GM12878 (cell line): Measurements from ENCODE around the gene TBC1D5. TPM values are rescaled to one million over a fixed set of nuclear protein-coding genes. Genes with fewer than 3 reads are reported as not detected.

Experiments
- ATAC-seq: fragments of 200-7000 bp; cut with Tn5 transposase; 3 replicates; pipeline ENCODE4 v1.9.1; 2020; ENCODE audit warnings: mild to moderate bottlenecking, moderate library complexity
- BruUV-seq: library from RNA; stranded (reverse); fragments of 400-500 nt; replicated peaks from 2 replicates; lab custom pipeline; 2021; lab: Mats Ljungman, UMichigan
- CTCF ChIA-PET: fragments of 300-600 bp; sonication (Branson Sonifier 250); formaldehyde crosslinking; extraction: SDS; loops from one replicate; lab custom pipeline; 2021; ENCODE audit warnings: inconsistent platforms; lab: Yijun Ruan, JAX
- POLR2A ChIA-PET: fragments of 350-600 bp; formaldehyde crosslinking; extraction: SDS; loops from one replicate; lab custom pipeline; 2021; ENCODE audit warnings: inconsistent platforms; lab: Charles Lee
- RAD21 ChIA-PET: fragments of 300-600 bp; sonication (Branson Sonifier 250); formaldehyde crosslinking; loops from one replicate; lab custom pipeline; 2023; ENCODE audit warnings: antibody characterized with exemption; ENCODE audit not compliant: unreplicated experiment; lab: Charles Lee
- SMC1A ChIA-PET: fragments of 300-600 bp; sonication (Branson Sonifier 250); formaldehyde crosslinking; loops from one replicate; lab custom pipeline; 2023; ENCODE audit not compliant: unreplicated experiment, uncharacterized antibody; lab: Charles Lee
- DNase-seq: peaks from one replicate; pipeline ENCODE4 v3.0.0-alpha.2; 2011; ENCODE audit warnings: low read depth, low spot score
- FAIRE-seq: peaks from 3 replicates; lab custom pipeline; 2011; peaks lifted over from hg19 to GRCh38; lab: Jason Lieb, UNC
- H2AFZ ChIP-seq: 2 replicates; pipeline ENCODE4 v1.6.0; 2011; ENCODE audit warnings: low read depth, low read length, control low read depth; ENCODE audit not compliant: control insufficient read depth
- H3K27ac ChIP-seq: 2 replicates; pipeline ENCODE4 v1.5.1; 2011; ENCODE audit warnings: control low read depth; ENCODE audit not compliant: control insufficient read depth, insufficient read depth
- H3K27me3 ChIP-seq, 2 experiments: replicated peaks in 1 of 2; 2 replicates each; pipeline versions ENCODE4 v1.6.0 to v1.6.1; 2011; ENCODE audit warnings: low read length in 1 of 2; ENCODE audit not compliant: control insufficient read depth in 2 of 2, insufficient read depth in 2 of 2
- H3K36me3 ChIP-seq, 2 experiments: 2 replicates each; pipeline ENCODE4 v1.5.1; 2011; ENCODE audit warnings: low read length in 1 of 2; ENCODE audit not compliant: control insufficient read depth in 2 of 2, insufficient read depth in 2 of 2
- H3K4me1 ChIP-seq: 2 replicates; pipeline ENCODE4 v1.6.1; 2011; ENCODE audit warnings: mild to moderate bottlenecking, low read length, moderate library complexity, mixed read lengths; ENCODE audit not compliant: control insufficient read depth, insufficient read depth
- H3K4me2 ChIP-seq: 2 replicates; pipeline ENCODE4 v1.6.0; 2011; ENCODE audit warnings: control low read depth; ENCODE audit not compliant: control insufficient read depth, insufficient read depth
- H3K4me3 ChIP-seq: fragments of 200-600 bp; sonication (generic); 2 replicates; pipeline ENCODE4 v1.5.1; 2016
- H3K79me2 ChIP-seq: 2 replicates; pipeline ENCODE4 v1.6.0; 2011; ENCODE audit warnings: low read length; ENCODE audit not compliant: control insufficient read depth, insufficient read depth
- H3K9ac ChIP-seq: 2 replicates; pipeline ENCODE4 v1.8.0; 2011; ENCODE audit warnings: low read length, control low read depth, mixed read lengths; ENCODE audit not compliant: control insufficient read depth, insufficient read depth
- H3K9me3 ChIP-seq: replicated peaks from 3 replicates; pipeline ENCODE4 v1.5.1; 2011; ENCODE audit warnings: mild to moderate bottlenecking, low read length; ENCODE audit not compliant: control insufficient read depth, insufficient read depth
- H4K20me1 ChIP-seq: 2 replicates; pipeline ENCODE4 v1.6.0; 2011; ENCODE audit not compliant: control insufficient read depth, insufficient read depth
- CBX5 ChIP-seq: sonication (generic); IDR thresholded peaks from 2 replicates; pipeline ENCODE4 v1.6.1; 2016; ENCODE audit warnings: low read depth, moderate library complexity, mild to moderate bottlenecking, inconsistent platforms
- JUND ChIP-seq: IDR thresholded peaks from 2 replicates; pipeline ENCODE4 v1.6.1; 2012; ENCODE audit warnings: low read depth, mild to moderate bottlenecking, low read length, improper control_type of control experiment, moderate library complexity
- KDM1A ChIP-seq: fragments of 200-600 bp; sonication (generic); IDR thresholded peaks from 2 replicates; pipeline ENCODE4 v1.6.1; 2016; ENCODE audit warnings: borderline replicate concordance
- MXI1 ChIP-seq: fragments of 150-350 bp; IDR thresholded peaks from 2 replicates; pipeline ENCODE4 v1.6.1; 2011; ENCODE audit warnings: low read depth, mild to moderate bottlenecking, inconsistent platforms, low read length, improper control_type of control experiment
- RAD21 ChIP-seq: IDR thresholded peaks from 2 replicates; pipeline ENCODE4 v1.6.1; 2011; ENCODE audit warnings: mild to moderate bottlenecking, low read depth, low read length, moderate library complexity; ENCODE audit not compliant: insufficient read depth
- RAD51 ChIP-seq: fragments of 450-650 bp; IDR thresholded peaks from 2 replicates; pipeline ENCODE4 v1.6.1; 2016; ENCODE audit warnings: moderate library complexity, mild to moderate bottlenecking, inconsistent platforms
- RFX5 ChIP-seq: IDR thresholded peaks from 2 replicates; pipeline ENCODE4 v1.6.1; 2011; ENCODE audit warnings: low read depth, low read length, improper control_type of control experiment
- SREBF2 ChIP-seq: IDR thresholded peaks from 2 replicates; pipeline ENCODE4 v1.6.1; 2012; ENCODE audit warnings: mild to moderate bottlenecking, low read length
- TCF7 ChIP-seq: IDR thresholded peaks from 2 replicates; pipeline ENCODE4 v1.6.1; 2014; ENCODE audit warnings: antibody characterized with exemption, borderline replicate concordance
- in situ Hi-C: fragments of 300-500 bp; cut with MboI; formaldehyde crosslinking; loops from 9 replicates; pipeline ENCODE4 v1.14.3; 2018; ENCODE audit warnings: mixed read lengths
- intact Hi-C: fragments of 100-400 bp; cut with micrococcal nuclease; formaldehyde crosslinking; loops from one replicate; pipeline ENCODE4 v1.14.2; 2022; ENCODE audit not compliant: unreplicated experiment
- polyA plus RNA-seq, 11 experiments: library from polyadenylated mRNA; depleted of rRNA in 4 of 11; unstranded in 6 of 11; stranded (reverse) in 5 of 11; fragments of >200 nt; fragmentation: Nextera tagmentation in 4 of 11; fragmentation: Illumina TruSeq in 1 of 11; extraction: Ambion mirVana in 4 of 11; extraction: Trizol in 1 of 11; gene quantifications; 1 replicate in 1 of 11; 2 replicates in 10 of 11; pipeline versions ENCODE4 v1.2.1 to v1.2.3, GENCODE V29; 2011 to 2016; ENCODE audit warnings: inconsistent platforms in 2 of 11, missing spikeins in 2 of 11, low read depth in 1 of 11
- total RNA-seq, 4 experiments: library from RNA; depleted of rRNA in 3 of 4; stranded (reverse); fragments of >200 nt in 3 of 4; fragmentation: Illumina TruSeq in 1 of 4; extraction: Trizol in 1 of 4; gene quantifications; 2 replicates each; pipeline versions ENCODE4 v1.2.1 to v1.2.3, GENCODE V29; 2013 to 2021
- TF ChIP-seq, protein P1 (sequence below), 3 experiments: IDR thresholded peaks in 2 of 3; conservative IDR thresholded peaks in 1 of 3; 2 replicates each; pipeline ENCODE4 v1.5.1; 2011; ENCODE audit warnings: low read depth in 3 of 3, low read length in 3 of 3, mild to moderate bottlenecking in 3 of 3, control low read depth in 2 of 3, moderate library complexity in 2 of 3, inconsistent platforms in 1 of 3, mixed read lengths in 1 of 3; ENCODE audit not compliant: control insufficient read depth in 2 of 3, insufficient read depth in 1 of 3; ENCODE audit errors: extremely low read depth in 1 of 3
- TF ChIP-seq, protein P2 (sequence below): fragments of 450-650 bp; formaldehyde crosslinking; IDR thresholded peaks from 2 replicates; pipeline ENCODE4 v1.5.0; 2022; ENCODE audit warnings: mild to moderate bottlenecking, missing genetic modification characterization
- TF ChIP-seq, protein P3 (sequence below): IDR thresholded peaks from 2 replicates; pipeline ENCODE4 v1.6.1; 2011; ENCODE audit warnings: low read depth, mild to moderate bottlenecking, low read length, moderate library complexity, borderline replicate concordance; ENCODE audit errors: extremely low read depth
- TF ChIP-seq, protein P4 (sequence below): fragments of 450-650 bp; IDR thresholded peaks from 2 replicates; pipeline ENCODE4 v1.6.1; 2017; ENCODE audit warnings: mild to moderate bottlenecking, moderate library complexity

Gene TBC1D5
- total and polyA plus RNA-seq, 10 of the 15 experiments (the other 5 are each of a cell fraction or from before 2014, with no cell fraction given): 5.5 to 61.0 (median 43.8) TPM

DNA sequence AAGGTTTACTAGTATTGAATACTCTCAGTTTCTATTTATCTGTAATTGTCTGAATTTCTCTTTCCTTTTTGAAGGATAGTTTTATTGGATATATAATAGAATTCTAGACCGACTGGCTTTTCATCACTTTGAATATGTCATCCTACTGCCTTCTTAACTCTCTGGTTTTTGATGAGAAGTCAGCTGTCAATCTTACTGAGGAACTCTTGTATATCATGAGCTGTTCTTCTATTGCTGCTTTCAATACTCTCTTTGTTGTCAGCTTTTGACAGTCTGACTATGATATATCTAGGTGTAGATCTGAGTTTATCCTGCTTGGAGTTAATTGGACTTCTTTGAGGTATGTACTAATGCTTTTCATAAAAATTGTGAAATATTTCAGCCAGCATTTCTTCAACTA, 523.8 kb downstream of the TBC1D5 start (continued):
- TF ChIP-seq, protein P1, sequence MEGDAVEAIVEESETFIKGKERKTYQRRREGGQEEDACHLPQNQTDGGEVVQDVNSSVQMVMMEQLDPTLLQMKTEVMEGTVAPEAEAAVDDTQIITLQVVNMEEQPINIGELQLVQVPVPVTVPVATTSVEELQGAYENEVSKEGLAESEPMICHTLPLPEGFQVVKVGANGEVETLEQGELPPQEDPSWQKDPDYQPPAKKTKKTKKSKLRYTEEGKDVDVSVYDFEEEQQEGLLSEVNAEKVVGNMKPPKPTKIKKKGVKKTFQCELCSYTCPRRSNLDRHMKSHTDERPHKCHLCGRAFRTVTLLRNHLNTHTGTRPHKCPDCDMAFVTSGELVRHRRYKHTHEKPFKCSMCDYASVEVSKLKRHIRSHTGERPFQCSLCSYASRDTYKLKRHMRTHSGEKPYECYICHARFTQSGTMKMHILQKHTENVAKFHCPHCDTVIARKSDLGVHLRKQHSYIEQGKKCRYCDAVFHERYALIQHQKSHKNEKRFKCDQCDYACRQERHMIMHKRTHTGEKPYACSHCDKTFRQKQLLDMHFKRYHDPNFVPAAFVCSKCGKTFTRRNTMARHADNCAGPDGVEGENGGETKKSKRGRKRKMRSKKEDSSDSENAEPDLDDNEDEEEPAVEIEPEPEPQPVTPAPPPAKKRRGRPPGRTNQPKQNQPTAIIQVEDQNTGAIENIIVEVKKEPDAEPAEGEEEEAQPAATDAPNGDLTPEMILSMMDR (IDR thresholded peaks at IDR 0.05 in 2 of 3, conservative IDR thresholded peaks at IDR 0.05 in 1 of 3; ENCODE audit: control insufficient read depth in 2 of 3, extremely low read depth in 1 of 3, insufficient read depth in 1 of 3, low read depth in 3 of 3, low read length in 3 of 3): no peak
- TF ChIP-seq RAD21: no peak

DNA sequence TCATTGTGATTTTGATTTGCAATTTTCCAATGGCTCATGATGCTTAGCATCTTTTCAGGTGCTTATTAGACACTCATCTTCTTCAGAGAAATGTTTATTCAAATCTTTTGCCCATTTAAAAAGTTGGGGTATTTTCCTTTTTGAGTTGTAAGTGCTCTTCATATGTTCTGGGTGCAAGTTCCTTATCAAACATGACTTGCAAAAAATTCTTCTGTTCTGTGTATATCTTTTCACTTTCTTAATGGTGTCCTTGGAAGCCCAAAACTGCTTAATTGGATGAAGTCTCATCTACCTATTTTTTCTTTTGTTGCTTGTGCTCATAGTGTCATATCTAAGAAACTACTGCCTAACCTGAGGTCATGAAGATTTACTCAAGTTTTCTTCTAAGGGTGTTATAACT, 524.8 kb downstream of the TBC1D5 start:
- Histone ChIP-seq H3K4me2 (no peak overlapping the region), H3K4me1 (no peaks in the 10 kb centered on the region), H3K79me2 (no peaks in the 10 kb centered on the region), H2AFZ (no peak overlapping the region), H3K4me3 (no peak overlapping the region), H3K36me3 (no peaks in the 10 kb centered on the region; a peak in 1 of 4 replicates), H4K20me1 (no peaks in the 10 kb centered on the region), H3K9me3 (no peaks in the 10 kb centered on the region; the same call in 2 of the 3 replicates), H3K27ac (no peak overlapping the region), H3K9ac (no peak overlapping the region), H3K27me3 (no peaks in the 10 kb centered on the region)
- ChIA-PET CTCF (interaction anchor here (0.6 to 1.9 kb wide), 3 partner anchors 8 to 15 kb away, joined by 3 to 5 read pairs (median 4); no protein-coding TSS in a partner anchor), RAD21 (no interaction called here), POLR2A (interaction anchor here (0.7 kb wide), 1 partner anchor 66 kb away, joined by 3 read pairs; no protein-coding TSS in a partner anchor), SMC1A (interaction anchor here (0.9 to 2.2 kb wide), 4 partner anchors 12 to 621 kb away, joined by 3 to 9 read pairs (median 6); no protein-coding TSS in a partner anchor)
- in situ Hi-C loops (loop anchor here (25.0 kb wide), 1 partner anchor 930 kb away; no protein-coding TSS in a partner anchor), intact Hi-C loops (no loop called here)
- no TSS peak for BruUV-seq
- ATAC-seq (no peak), DNase-seq (no peak), FAIRE-seq (no peak)
- TF ChIP-seq KDM1A (no peak), MXI1 (no peak), SREBF2 (no peak), CBX5 (no peak), TCF7 (no peak), RAD51 (no peak), JUND (no peak), RFX5 (no peak)
- TF ChIP-seq, protein P2, sequence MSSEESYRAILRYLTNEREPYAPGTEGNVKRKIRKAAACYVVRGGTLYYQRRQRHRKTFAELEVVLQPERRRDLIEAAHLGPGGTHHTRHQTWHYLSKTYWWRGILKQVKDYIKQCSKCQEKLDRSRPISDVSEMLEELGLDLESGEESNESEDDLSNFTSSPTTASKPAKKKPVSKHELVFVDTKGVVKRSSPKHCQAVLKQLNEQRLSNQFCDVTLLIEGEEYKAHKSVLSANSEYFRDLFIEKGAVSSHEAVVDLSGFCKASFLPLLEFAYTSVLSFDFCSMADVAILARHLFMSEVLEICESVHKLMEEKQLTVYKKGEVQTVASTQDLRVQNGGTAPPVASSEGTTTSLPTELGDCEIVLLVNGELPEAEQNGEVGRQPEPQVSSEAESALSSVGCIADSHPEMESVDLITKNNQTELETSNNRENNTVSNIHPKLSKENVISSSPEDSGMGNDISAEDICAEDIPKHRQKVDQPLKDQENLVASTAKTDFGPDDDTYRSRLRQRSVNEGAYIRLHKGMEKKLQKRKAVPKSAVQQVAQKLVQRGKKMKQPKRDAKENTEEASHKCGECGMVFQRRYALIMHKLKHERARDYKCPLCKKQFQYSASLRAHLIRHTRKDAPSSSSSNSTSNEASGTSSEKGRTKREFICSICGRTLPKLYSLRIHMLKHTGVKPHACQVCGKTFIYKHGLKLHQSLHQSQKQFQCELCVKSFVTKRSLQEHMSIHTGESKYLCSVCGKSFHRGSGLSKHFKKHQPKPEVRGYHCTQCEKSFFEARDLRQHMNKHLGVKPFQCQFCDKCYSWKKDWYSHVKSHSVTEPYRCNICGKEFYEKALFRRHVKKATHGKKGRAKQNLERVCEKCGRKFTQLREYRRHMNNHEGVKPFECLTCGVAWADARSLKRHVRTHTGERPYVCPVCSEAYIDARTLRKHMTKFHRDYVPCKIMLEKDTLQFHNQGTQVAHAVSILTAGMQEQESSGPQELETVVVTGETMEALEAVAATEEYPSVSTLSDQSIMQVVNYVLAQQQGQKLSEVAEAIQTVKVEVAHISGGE (CRISPR knock-in tag): no peak
- TF ChIP-seq, protein P3, sequence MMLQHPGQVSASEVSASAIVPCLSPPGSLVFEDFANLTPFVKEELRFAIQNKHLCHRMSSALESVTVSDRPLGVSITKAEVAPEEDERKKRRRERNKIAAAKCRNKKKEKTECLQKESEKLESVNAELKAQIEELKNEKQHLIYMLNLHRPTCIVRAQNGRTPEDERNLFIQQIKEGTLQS: no peak
- TF ChIP-seq, protein P4, sequence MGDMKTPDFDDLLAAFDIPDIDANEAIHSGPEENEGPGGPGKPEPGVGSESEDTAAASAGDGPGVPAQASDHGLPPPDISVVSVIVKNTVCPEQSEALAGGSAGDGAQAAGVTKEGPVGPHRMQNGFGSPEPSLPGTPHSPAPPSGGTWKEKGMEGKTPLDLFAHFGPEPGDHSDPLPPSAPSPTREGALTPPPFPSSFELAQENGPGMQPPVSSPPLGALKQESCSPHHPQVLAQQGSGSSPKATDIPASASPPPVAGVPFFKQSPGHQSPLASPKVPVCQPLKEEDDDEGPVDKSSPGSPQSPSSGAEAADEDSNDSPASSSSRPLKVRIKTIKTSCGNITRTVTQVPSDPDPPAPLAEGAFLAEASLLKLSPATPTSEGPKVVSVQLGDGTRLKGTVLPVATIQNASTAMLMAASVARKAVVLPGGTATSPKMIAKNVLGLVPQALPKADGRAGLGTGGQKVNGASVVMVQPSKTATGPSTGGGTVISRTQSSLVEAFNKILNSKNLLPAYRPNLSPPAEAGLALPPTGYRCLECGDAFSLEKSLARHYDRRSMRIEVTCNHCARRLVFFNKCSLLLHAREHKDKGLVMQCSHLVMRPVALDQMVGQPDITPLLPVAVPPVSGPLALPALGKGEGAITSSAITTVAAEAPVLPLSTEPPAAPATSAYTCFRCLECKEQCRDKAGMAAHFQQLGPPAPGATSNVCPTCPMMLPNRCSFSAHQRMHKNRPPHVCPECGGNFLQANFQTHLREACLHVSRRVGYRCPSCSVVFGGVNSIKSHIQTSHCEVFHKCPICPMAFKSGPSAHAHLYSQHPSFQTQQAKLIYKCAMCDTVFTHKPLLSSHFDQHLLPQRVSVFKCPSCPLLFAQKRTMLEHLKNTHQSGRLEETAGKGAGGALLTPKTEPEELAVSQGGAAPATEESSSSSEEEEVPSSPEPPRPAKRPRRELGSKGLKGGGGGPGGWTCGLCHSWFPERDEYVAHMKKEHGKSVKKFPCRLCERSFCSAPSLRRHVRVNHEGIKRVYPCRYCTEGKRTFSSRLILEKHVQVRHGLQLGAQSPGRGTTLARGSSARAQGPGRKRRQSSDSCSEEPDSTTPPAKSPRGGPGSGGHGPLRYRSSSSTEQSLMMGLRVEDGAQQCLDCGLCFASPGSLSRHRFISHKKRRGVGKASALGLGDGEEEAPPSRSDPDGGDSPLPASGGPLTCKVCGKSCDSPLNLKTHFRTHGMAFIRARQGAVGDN: no peak
